ENCODE results near the gene PPP3R1. TPM values are rescaled to one million over a fixed set of nuclear protein-coding genes. Genes with fewer than 3 reads are reported as not detected.

Gene PPP3R1
- total and polyA plus RNA-seq, 9 of the 15 experiments (the other 6 are each of a cell fraction or from before 2014, with no cell fraction given): 3.7 to 70.0 (median 24.8) TPM

DNA sequence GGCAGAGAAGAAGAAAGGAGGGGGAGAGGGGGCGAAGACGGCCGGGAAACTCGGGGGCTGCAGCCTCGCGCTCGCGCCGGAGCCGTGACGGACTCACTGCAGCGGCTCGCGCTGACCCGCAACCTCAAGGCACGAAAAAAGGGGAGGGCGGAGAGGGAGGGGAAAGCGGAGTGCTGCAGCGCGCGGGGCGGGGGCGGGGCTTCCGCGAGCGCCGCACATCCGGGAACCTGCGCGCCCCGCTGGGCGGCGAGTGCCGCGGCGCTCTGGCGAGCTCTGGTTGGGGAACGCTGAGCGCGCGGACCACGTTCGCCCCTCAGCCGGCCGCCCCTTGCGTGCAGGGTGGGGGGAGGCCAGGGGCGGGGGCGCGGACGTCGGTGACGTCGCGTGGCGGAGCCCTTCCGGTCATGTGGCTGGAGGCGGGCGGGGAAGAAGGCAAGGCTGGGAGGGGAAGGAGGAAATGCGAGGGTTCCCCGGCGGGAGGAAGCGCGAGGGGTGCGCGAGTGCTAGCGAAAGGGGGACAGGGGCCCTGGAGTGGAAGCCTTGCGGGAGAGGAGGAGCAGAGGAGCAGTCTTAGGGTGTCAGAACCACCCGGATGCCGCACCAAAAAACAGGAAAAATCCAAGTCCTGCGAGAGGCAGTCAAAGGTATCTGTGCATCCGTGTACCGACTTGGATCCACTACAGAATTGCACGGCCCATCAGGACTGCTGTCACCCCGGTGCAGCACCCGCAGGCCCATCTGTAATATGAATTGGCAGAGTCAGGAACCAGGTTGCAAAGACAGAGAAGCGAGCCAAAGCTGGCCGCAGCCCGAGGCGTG is at the start of gene PPP3R1 (continued):
- TF ChIP-seq, protein P1, sequence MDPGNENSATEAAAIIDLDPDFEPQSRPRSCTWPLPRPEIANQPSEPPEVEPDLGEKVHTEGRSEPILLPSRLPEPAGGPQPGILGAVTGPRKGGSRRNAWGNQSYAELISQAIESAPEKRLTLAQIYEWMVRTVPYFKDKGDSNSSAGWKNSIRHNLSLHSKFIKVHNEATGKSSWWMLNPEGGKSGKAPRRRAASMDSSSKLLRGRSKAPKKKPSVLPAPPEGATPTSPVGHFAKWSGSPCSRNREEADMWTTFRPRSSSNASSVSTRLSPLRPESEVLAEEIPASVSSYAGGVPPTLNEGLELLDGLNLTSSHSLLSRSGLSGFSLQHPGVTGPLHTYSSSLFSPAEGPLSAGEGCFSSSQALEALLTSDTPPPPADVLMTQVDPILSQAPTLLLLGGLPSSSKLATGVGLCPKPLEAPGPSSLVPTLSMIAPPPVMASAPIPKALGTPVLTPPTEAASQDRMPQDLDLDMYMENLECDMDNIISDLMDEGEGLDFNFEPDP (CRISPR knock-in tag; IDR thresholded peaks at IDR 0.05): no peak
- TF ChIP-seq ZNF766 (CRISPR knock-in tag; conservative IDR thresholded peaks at IDR 0.05) (no peak), HDAC1 (IDR thresholded peaks at IDR 0.05) (peak in 1 of 2 experiments; percentile 88; a peak in 2 of 4 replicates), PHTF2 (CRISPR knock-in tag; IDR thresholded peaks at IDR 0.05) (no peak), BDP1 (IDR thresholded peaks at IDR 0.05; ENCODE audit: insufficient read depth, insufficient read length) (no peak), NR4A1 (CRISPR knock-in tag; IDR thresholded peaks at IDR 0.05) (0 out of 2 replicates have a peak, but pooled peaks have one; percentile 14), NR4A1 (tag; IDR thresholded peaks at IDR 0.05) (no peak), FOXM1 (IDR thresholded peaks at IDR 0.05; ENCODE audit: low read depth) (no peak), FOXM1 (CRISPR knock-in tag; IDR thresholded peaks at IDR 0.05; ENCODE audit: low read depth) (no peak), MYC (IDR thresholded peaks at IDR 0.05; ENCODE audit: low read depth, low read length) (peak; percentile 77; the same call in 1 of the 2 replicates), MYC (CRISPR knock-in tag; IDR thresholded peaks at IDR 0.05; ENCODE audit: borderline replicate concordance, low read depth) (no peak), U2AF1 (optimal IDR thresholded peaks at IDR 0.05; ENCODE audit: low read depth, low read length) (no peak), CHD4 (IDR thresholded peaks at IDR 0.05; ENCODE audit: insufficient read depth, insufficient replicate concordance, low read depth, low read length, poor library complexity, severe bottlenecking) (no peak), C11orf30 (IDR thresholded peaks at IDR 0.05; ENCODE audit: low read depth) (no peak)
- TF ChIP-seq, protein P2, sequence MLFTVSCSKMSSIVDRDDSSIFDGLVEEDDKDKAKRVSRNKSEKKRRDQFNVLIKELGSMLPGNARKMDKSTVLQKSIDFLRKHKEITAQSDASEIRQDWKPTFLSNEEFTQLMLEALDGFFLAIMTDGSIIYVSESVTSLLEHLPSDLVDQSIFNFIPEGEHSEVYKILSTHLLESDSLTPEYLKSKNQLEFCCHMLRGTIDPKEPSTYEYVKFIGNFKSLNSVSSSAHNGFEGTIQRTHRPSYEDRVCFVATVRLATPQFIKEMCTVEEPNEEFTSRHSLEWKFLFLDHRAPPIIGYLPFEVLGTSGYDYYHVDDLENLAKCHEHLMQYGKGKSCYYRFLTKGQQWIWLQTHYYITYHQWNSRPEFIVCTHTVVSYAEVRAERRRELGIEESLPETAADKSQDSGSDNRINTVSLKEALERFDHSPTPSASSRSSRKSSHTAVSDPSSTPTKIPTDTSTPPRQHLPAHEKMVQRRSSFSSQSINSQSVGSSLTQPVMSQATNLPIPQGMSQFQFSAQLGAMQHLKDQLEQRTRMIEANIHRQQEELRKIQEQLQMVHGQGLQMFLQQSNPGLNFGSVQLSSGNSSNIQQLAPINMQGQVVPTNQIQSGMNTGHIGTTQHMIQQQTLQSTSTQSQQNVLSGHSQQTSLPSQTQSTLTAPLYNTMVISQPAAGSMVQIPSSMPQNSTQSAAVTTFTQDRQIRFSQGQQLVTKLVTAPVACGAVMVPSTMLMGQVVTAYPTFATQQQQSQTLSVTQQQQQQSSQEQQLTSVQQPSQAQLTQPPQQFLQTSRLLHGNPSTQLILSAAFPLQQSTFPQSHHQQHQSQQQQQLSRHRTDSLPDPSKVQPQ (CRISPR knock-in tag; IDR thresholded peaks at IDR 0.05; ENCODE audit: borderline replicate concordance): no peak
- TF ChIP-seq, protein P3, sequence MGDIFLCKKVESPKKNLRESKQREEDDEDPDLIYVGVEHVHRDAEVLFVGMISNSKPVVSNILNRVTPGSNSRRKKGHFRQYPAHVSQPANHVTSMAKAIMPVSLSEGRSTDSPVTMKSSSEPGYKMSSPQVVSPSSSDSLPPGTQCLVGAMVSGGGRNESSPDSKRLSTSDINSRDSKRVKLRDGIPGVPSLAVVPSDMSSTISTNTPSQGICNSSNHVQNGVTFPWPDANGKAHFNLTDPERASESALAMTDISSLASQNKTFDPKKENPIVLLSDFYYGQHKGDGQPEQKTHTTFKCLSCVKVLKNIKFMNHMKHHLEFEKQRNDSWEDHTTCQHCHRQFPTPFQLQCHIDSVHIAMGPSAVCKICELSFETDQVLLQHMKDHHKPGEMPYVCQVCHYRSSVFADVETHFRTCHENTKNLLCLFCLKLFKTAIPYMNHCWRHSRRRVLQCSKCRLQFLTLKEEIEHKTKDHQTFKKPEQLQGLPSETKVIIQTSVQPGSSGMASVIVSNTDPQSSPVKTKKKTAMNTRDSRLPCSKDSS (IDR thresholded peaks at IDR 0.05; ENCODE audit: low read depth, partially characterized antibody): no peak
- TF ChIP-seq, protein P4, sequence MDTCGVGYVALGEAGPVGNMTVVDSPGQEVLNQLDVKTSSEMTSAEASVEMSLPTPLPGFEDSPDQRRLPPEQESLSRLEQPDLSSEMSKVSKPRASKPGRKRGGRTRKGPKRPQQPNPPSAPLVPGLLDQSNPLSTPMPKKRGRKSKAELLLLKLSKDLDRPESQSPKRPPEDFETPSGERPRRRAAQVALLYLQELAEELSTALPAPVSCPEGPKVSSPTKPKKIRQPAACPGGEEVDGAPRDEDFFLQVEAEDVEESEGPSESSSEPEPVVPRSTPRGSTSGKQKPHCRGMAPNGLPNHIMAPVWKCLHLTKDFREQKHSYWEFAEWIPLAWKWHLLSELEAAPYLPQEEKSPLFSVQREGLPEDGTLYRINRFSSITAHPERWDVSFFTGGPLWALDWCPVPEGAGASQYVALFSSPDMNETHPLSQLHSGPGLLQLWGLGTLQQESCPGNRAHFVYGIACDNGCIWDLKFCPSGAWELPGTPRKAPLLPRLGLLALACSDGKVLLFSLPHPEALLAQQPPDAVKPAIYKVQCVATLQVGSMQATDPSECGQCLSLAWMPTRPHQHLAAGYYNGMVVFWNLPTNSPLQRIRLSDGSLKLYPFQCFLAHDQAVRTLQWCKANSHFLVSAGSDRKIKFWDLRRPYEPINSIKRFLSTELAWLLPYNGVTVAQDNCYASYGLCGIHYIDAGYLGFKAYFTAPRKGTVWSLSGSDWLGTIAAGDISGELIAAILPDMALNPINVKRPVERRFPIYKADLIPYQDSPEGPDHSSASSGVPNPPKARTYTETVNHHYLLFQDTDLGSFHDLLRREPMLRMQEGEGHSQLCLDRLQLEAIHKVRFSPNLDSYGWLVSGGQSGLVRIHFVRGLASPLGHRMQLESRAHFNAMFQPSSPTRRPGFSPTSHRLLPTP (IDR thresholded peaks at IDR 0.05; ENCODE audit: borderline replicate concordance, extremely low read depth, insufficient read length): no peak

All from K562 (cell line).